Measurements from ENCODE around the gene LYPD1. TPM values are rescaled to one million over a fixed set of nuclear protein-coding genes. Genes with fewer than 3 reads are reported as not detected.

The LYPD1 gene
- total and polyA plus RNA-seq, 10 of the 15 experiments (the other 5 are each of a cell fraction or from before 2014, with no cell fraction given) = not detected

DNA sequence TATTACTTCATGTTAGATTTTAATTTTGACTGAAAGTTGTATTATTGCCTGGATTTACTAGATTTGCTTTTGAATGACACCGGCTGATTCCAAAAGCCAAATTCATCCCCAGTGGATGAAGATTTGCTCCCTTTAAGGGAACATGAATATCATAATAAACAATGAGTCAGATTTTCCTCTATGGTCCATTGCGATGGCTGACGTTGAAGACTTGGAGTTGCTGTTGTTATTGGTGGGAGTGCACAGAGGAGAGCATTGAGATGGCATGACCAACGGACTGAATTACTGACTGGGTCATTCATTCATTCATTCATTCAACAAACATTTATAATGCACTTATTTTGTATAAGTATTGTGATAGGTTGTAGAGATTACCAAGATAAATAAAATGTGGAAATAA lies 33.4 kb upstream of the LYPD1 start:
- H3K27ac ChIP-seq (ENCODE audit: control insufficient read depth, insufficient read depth) = no peak overlapping the region
- intact Hi-C loops (cut with micrococcal nuclease; ENCODE audit: unreplicated experiment) (no loop called here), in situ Hi-C loops (cut with MboI) (no loop called here)
- no peak overlapping the region for H3K9ac ChIP-seq (ENCODE audit: control insufficient read depth, insufficient read depth, low read length)
- RAD21 ChIA-PET (ENCODE audit: unreplicated experiment) = no interaction called here
- H4K20me1 ChIP-seq (ENCODE audit: control insufficient read depth, insufficient read depth) = no peaks in the 10 kb centered on the region
- FAIRE-seq = no peak
- ATAC-seq = no peak
- SMC1A ChIA-PET (ENCODE audit: uncharacterized antibody, unreplicated experiment) = interaction anchor here (1.0 kb wide), 1 partner anchor 11 kb away, joined by 3 read pairs; no protein-coding TSS in a partner anchor
- WGBS (ENCODE audit: insufficient coverage, insufficient replicate concordance, low lambda C conversion rate, missing lambda C conversion rate) = 72% methylated on average over 4 of the region's 4 CpGs
- DNase-seq (ENCODE audit: low read depth, low spot score) = no peak
- TF ChIP-seq BCL11A (IDR thresholded peaks at IDR 0.05; ENCODE audit: low read depth, low read length) = no peak
- CTCF ChIA-PET = no interaction called here
- H3K4me1 ChIP-seq (ENCODE audit: control insufficient read depth, insufficient read depth, low read length) = no peaks in the 10 kb centered on the region
- H2AFZ ChIP-seq (ENCODE audit: control insufficient read depth, low read depth, low read length) = no peak overlapping the region
- BruUV-seq (replicated peaks) = no TSS peak
- H3K4me3 ChIP-seq = no peak overlapping the region
- H3K36me3 ChIP-seq (ENCODE audit: control insufficient read depth in 2 of 2, insufficient read depth in 2 of 2, low read length in 1 of 2) = no peaks in the 10 kb centered on the region
- no peak overlapping the region for H3K4me2 ChIP-seq (ENCODE audit: control insufficient read depth, insufficient read depth)
- POLR2A ChIA-PET = no interaction called here
- no peaks in the 10 kb centered on the region; a peak in 1 of 4 replicates for H3K27me3 ChIP-seq (replicated peaks in 1 of 2; ENCODE audit: control insufficient read depth in 2 of 2, insufficient read depth in 2 of 2, low read length in 1 of 2)
- no peaks in the 10 kb centered on the region for H3K79me2 ChIP-seq (ENCODE audit: control insufficient read depth, insufficient read depth, low read length)
- no peaks in the 10 kb centered on the region for H3K9me3 ChIP-seq (replicated peaks; ENCODE audit: control insufficient read depth, insufficient read depth, low read length)

DNA sequence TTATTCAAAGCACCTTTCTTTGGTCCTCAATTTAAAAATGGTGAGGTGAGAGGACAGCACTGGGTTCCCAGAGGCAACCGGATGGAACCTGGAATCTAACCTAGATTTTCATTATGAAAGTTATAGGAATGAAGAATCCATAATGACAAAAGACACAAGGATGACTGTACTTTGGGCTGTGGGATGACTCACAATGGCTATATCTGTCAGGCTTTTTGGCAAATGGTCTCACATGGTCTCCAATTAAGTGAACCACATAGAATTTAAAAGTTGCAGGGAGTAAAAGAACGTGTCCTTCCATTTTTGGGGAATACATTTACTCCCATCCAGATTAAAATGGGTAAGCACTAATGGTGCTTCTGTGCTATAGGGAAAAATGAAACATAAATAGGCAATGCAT lies 31.8 kb upstream of the LYPD1 start:
- BruUV-seq (replicated peaks) = no TSS peak
- H2AFZ ChIP-seq (ENCODE audit: control insufficient read depth, low read depth, low read length) = no peak overlapping the region
- DNase-seq (ENCODE audit: low read depth, low spot score) (no peak), ATAC-seq (no peak), FAIRE-seq (no peak)
- H3K4me3 ChIP-seq = no peak overlapping the region
- 0% methylated on average over 2 of the region's 2 CpGs for WGBS (ENCODE audit: insufficient coverage, insufficient replicate concordance, low lambda C conversion rate, missing lambda C conversion rate)
- no peak overlapping the region for H3K4me2 ChIP-seq (ENCODE audit: control insufficient read depth, insufficient read depth)
- in situ Hi-C loops (cut with MboI) = no loop called here
- POLR2A ChIA-PET = no interaction called here
- H3K36me3 ChIP-seq (ENCODE audit: control insufficient read depth in 2 of 2, insufficient read depth in 2 of 2, low read length in 1 of 2) = no peaks in the 10 kb centered on the region
- intact Hi-C loops (cut with micrococcal nuclease; ENCODE audit: unreplicated experiment) = no loop called here
- RAD21 ChIA-PET (ENCODE audit: unreplicated experiment) = no interaction called here
- H3K9me3 ChIP-seq (replicated peaks; ENCODE audit: control insufficient read depth, insufficient read depth, low read length) = no peaks in the 10 kb centered on the region
- H3K27me3 ChIP-seq (replicated peaks in 1 of 2; ENCODE audit: control insufficient read depth in 2 of 2, insufficient read depth in 2 of 2, low read length in 1 of 2) = no peaks in the 10 kb centered on the region; a peak in 1 of 4 replicates
- H3K79me2 ChIP-seq (ENCODE audit: control insufficient read depth, insufficient read depth, low read length) = no peaks in the 10 kb centered on the region
- H4K20me1 ChIP-seq (ENCODE audit: control insufficient read depth, insufficient read depth) = no peaks in the 10 kb centered on the region
- H3K9ac ChIP-seq (ENCODE audit: control insufficient read depth, insufficient read depth, low read length) = no peak overlapping the region
- no peak overlapping the region for H3K27ac ChIP-seq (ENCODE audit: control insufficient read depth, insufficient read depth)
- SMC1A ChIA-PET (ENCODE audit: uncharacterized antibody, unreplicated experiment) = interaction anchor here (0.7 to 1.6 kb wide), 3 partner anchors 12 to 167 kb away, joined by 3 to 5 read pairs (median 3); no protein-coding TSS in a partner anchor
- H3K4me1 ChIP-seq (ENCODE audit: control insufficient read depth, insufficient read depth, low read length) = no peaks in the 10 kb centered on the region
- CTCF ChIA-PET = no interaction called here
- TF ChIP-seq SMAD1 (IDR thresholded peaks at IDR 0.05; ENCODE audit: low read depth, partially characterized antibody) (no peak), BCL11A (IDR thresholded peaks at IDR 0.05; ENCODE audit: low read depth, low read length) (no peak), BHLHE40 (IDR thresholded peaks at IDR 0.05; ENCODE audit: borderline replicate concordance in 1 of 2, low read depth in 2 of 2, low read length in 1 of 2) (no peak)
- TF ChIP-seq, protein P1, sequence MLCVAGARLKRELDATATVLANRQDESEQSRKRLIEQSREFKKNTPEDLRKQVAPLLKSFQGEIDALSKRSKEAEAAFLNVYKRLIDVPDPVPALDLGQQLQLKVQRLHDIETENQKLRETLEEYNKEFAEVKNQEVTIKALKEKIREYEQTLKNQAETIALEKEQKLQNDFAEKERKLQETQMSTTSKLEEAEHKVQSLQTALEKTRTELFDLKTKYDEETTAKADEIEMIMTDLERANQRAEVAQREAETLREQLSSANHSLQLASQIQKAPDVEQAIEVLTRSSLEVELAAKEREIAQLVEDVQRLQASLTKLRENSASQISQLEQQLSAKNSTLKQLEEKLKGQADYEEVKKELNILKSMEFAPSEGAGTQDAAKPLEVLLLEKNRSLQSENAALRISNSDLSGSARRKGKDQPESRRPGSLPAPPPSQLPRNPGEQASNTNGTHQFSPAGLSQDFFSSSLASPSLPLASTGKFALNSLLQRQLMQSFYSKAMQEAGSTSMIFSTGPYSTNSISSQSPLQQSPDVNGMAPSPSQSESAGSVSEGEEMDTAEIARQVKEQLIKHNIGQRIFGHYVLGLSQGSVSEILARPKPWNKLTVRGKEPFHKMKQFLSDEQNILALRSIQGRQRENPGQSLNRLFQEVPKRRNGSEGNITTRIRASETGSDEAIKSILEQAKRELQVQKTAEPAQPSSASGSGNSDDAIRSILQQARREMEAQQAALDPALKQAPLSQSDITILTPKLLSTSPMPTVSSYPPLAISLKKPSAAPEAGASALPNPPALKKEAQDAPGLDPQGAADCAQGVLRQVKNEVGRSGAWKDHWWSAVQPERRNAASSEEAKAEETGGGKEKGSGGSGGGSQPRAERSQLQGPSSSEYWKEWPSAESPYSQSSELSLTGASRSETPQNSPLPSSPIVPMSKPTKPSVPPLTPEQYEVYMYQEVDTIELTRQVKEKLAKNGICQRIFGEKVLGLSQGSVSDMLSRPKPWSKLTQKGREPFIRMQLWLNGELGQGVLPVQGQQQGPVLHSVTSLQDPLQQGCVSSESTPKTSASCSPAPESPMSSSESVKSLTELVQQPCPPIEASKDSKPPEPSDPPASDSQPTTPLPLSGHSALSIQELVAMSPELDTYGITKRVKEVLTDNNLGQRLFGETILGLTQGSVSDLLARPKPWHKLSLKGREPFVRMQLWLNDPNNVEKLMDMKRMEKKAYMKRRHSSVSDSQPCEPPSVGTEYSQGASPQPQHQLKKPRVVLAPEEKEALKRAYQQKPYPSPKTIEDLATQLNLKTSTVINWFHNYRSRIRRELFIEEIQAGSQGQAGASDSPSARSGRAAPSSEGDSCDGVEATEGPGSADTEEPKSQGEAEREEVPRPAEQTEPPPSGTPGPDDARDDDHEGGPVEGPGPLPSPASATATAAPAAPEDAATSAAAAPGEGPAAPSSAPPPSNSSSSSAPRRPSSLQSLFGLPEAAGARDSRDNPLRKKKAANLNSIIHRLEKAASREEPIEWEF (IDR thresholded peaks at IDR 0.05; ENCODE audit: insufficient replicate concordance, low read depth, low read length) = no peak
- TF ChIP-seq, protein P2, sequence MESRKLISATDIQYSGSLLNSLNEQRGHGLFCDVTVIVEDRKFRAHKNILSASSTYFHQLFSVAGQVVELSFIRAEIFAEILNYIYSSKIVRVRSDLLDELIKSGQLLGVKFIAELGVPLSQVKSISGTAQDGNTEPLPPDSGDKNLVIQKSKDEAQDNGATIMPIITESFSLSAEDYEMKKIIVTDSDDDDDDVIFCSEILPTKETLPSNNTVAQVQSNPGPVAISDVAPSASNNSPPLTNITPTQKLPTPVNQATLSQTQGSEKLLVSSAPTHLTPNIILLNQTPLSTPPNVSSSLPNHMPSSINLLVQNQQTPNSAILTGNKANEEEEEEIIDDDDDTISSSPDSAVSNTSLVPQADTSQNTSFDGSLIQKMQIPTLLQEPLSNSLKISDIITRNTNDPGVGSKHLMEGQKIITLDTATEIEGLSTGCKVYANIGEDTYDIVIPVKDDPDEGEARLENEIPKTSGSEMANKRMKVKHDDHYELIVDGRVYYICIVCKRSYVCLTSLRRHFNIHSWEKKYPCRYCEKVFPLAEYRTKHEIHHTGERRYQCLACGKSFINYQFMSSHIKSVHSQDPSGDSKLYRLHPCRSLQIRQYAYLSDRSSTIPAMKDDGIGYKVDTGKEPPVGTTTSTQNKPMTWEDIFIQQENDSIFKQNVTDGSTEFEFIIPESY (IDR thresholded peaks at IDR 0.05) = no peak
- TF ChIP-seq, protein P3, sequence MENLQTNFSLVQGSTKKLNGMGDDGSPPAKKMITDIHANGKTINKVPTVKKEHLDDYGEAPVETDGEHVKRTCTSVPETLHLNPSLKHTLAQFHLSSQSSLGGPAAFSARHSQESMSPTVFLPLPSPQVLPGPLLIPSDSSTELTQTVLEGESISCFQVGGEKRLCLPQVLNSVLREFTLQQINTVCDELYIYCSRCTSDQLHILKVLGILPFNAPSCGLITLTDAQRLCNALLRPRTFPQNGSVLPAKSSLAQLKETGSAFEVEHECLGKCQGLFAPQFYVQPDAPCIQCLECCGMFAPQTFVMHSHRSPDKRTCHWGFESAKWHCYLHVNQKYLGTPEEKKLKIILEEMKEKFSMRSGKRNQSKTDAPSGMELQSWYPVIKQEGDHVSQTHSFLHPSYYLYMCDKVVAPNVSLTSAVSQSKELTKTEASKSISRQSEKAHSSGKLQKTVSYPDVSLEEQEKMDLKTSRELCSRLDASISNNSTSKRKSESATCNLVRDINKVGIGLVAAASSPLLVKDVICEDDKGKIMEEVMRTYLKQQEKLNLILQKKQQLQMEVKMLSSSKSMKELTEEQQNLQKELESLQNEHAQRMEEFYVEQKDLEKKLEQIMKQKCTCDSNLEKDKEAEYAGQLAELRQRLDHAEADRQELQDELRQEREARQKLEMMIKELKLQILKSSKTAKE (IDR thresholded peaks at IDR 0.05; ENCODE audit: low read depth, poor library complexity, severe bottlenecking) = no peak
